Trophoblast cell (in vitro differentiated cells and primary cell): Measurements from ENCODE around the gene ANKRD18A.

Experiments
- DNase-seq, 2 donors: peaks; one replicate each; pipeline ENCODE4 v3.0.0-alpha.2; 2016
- H2AFZ ChIP-seq: 2 replicates; pipeline ENCODE4 v1.6.1; 2013; ENCODE audit warnings: low read length, moderate library complexity, mild to moderate bottlenecking; ENCODE audit not compliant: insufficient read depth, poor library complexity
- H2AK5ac ChIP-seq: 2 replicates; pipeline ENCODE4 v1.6.1; 2013; ENCODE audit warnings: mild to moderate bottlenecking, low read length
- H2BK120ac ChIP-seq: 2 replicates; pipeline ENCODE4 v1.6.1; 2013; ENCODE audit warnings: low read length, mild to moderate bottlenecking, moderate library complexity; ENCODE audit not compliant: insufficient read depth, poor library complexity
- H2BK12ac ChIP-seq: 2 replicates; pipeline ENCODE4 v1.6.1; 2013; ENCODE audit warnings: mild to moderate bottlenecking, low read length, moderate library complexity
- H2BK5ac ChIP-seq: 2 replicates; pipeline ENCODE4 v1.6.1; 2013; ENCODE audit warnings: low read length, low read depth, moderate library complexity, mild to moderate bottlenecking; ENCODE audit not compliant: poor library complexity
- H3K14ac ChIP-seq: 2 replicates; pipeline ENCODE4 v1.6.1; 2013; ENCODE audit warnings: mild to moderate bottlenecking, low read length
- H3K18ac ChIP-seq: 2 replicates; pipeline ENCODE4 v1.6.1; 2013; ENCODE audit warnings: mild to moderate bottlenecking, low read length
- H3K23ac ChIP-seq: 2 replicates; pipeline ENCODE4 v1.6.1; 2013; ENCODE audit warnings: low read length
- H3K27ac ChIP-seq: 2 replicates; pipeline ENCODE4 v1.5.1; 2013; ENCODE audit warnings: low read depth, mild to moderate bottlenecking, inconsistent platforms, low read length, moderate library complexity
- H3K27me3 ChIP-seq: 2 replicates; pipeline ENCODE4 v1.6.1; 2013; ENCODE audit warnings: inconsistent platforms, mild to moderate bottlenecking, low read length, moderate library complexity; ENCODE audit not compliant: insufficient read depth
- H3K36me3 ChIP-seq, 2 experiments: 1 replicate in 1 of 2; 2 replicates in 1 of 2; pipeline ENCODE4 v1.6.1; 2013; ENCODE audit warnings: low read length in 2 of 2, mild to moderate bottlenecking in 2 of 2, moderate library complexity in 1 of 2; ENCODE audit not compliant: insufficient read depth in 2 of 2, control insufficient read depth in 1 of 2
- H3K4ac ChIP-seq: 2 replicates; pipeline ENCODE4 v1.6.1; 2013; ENCODE audit warnings: low read depth, mild to moderate bottlenecking, low read length, moderate library complexity
- H3K4me1 ChIP-seq, 2 experiments: 1 replicate in 1 of 2; 2 replicates in 1 of 2; pipeline ENCODE4 v1.6.1; 2013; ENCODE audit warnings: low read length in 2 of 2, mild to moderate bottlenecking in 2 of 2, moderate library complexity in 1 of 2; ENCODE audit not compliant: insufficient read depth in 2 of 2, control insufficient read depth in 1 of 2
- H3K4me2 ChIP-seq: 2 replicates; pipeline ENCODE4 v1.6.1; 2013; ENCODE audit warnings: inconsistent platforms, mild to moderate bottlenecking, low read length, moderate library complexity
- H3K4me3 ChIP-seq: 2 replicates; pipeline ENCODE4 v1.5.1; 2013; ENCODE audit warnings: mild to moderate bottlenecking, low read depth, low read length, inconsistent platforms
- H3K79me1 ChIP-seq: one replicate; pipeline ENCODE4 v1.6.1; 2013; ENCODE audit warnings: low read length
- H3K79me2 ChIP-seq: 2 replicates; pipeline ENCODE4 v1.6.1; 2013; ENCODE audit warnings: low read length, mild to moderate bottlenecking; ENCODE audit not compliant: control insufficient read depth, insufficient read depth, poor library complexity
- H3K9ac ChIP-seq: 2 replicates; pipeline ENCODE4 v1.6.1; 2013; ENCODE audit warnings: mild to moderate bottlenecking, low read length
- H3K9me3 ChIP-seq: 2 replicates; pipeline ENCODE4 v1.6.1; 2013; ENCODE audit warnings: low read depth, mild to moderate bottlenecking, control low read depth, inconsistent platforms, low read length; ENCODE audit not compliant: insufficient read depth
- H4K12ac ChIP-seq: 2 replicates; pipeline ENCODE4 v1.6.1; 2013; ENCODE audit warnings: low read depth, mild to moderate bottlenecking, low read length, moderate library complexity
- H4K8ac ChIP-seq: 2 replicates; pipeline ENCODE4 v1.6.1; 2013; ENCODE audit warnings: low read depth, mild to moderate bottlenecking, low read length, moderate library complexity
- H4K91ac ChIP-seq: one replicate; pipeline ENCODE4 v1.6.1; 2013; ENCODE audit warnings: low read depth, mild to moderate bottlenecking, low read length, moderate library complexity
- WGBS: extraction: QIAGEN DNeasy Blood & Tissue Kit; methylation state at CpG from one replicate; pipeline ENCODE4 v1.1.7; 2013; ENCODE audit warnings: missing lambda C conversion rate; ENCODE audit not compliant: insufficient read length, insufficient coverage; ENCODE audit errors: extremely low coverage; 5-methylcytosine and 5-hydroxymethylcytosine counted together

ANKRD18A gene

DNA sequence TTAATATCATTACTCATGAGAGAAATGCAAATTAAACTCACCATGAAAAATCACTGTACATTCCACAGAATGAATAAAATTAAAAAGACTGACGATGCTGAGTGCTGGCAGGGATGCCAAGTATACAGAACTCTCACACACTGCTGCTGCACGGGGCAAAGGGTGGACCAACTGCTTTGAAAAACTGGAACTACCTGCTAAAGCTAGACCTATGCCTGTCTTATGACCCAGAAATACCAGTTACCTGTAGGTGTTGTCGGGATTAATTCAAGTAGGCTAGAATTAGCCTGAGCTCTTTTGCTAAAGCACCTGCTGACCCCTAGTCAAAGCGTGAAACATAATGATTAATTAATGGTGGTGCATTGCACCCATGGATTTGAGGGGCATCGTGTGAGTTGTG lies 36.5 kb upstream of the ANKRD18A start:
- WGBS, result no CpG with 5 or more reads among the region's 5 CpGs
- H2AFZ ChIP-seq, result no peak overlapping the region

DNA sequence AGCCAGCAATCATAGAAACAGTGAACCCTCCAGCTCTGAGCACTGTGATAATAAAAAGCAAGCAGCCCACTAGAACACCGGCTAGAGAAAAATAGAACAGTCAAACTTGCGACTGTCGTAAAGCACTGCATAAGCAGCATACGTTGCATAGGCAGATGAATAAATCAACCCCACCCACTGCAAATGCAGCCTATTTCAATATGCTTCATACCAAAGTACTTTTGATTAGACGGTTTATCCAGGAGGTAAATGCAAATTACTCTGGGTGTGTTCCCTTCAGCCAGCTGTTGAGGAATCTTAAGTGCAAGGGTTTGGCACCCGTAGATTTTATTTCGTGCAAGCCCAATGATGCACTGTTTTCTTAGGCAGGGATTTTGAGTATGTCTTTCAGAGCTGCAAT lies 32.1 kb upstream of the ANKRD18A start:
- no peak overlapping the region for H3K18ac ChIP-seq
- H3K9ac ChIP-seq, result no peak overlapping the region
- H4K12ac ChIP-seq, result no peak overlapping the region
- H3K4ac ChIP-seq, result no peak overlapping the region
- H2BK120ac ChIP-seq, result no peak overlapping the region
- no peaks in the 10 kb centered on the region for H3K9me3 ChIP-seq
- no peak overlapping the region for H2AFZ ChIP-seq
- H4K8ac ChIP-seq, result no peak overlapping the region
- H3K23ac ChIP-seq, result no peak overlapping the region
- no peak overlapping the region for H3K27ac ChIP-seq
- H3K36me3 ChIP-seq, result no peaks in the 10 kb centered on the region
- H3K27me3 ChIP-seq, result no peaks in the 10 kb centered on the region
- no peak overlapping the region for H3K4me3 ChIP-seq
- WGBS, result no CpG with 5 or more reads among the region's 7 CpGs
- H3K4me2 ChIP-seq, result no peak overlapping the region
- H2AK5ac ChIP-seq, result no peak overlapping the region
- no peak overlapping the region for H4K91ac ChIP-seq
- no peak overlapping the region for H2BK5ac ChIP-seq
- H3K79me1 ChIP-seq, result no peaks in the 10 kb centered on the region
- H3K14ac ChIP-seq, result no peak overlapping the region
- no peaks in the 10 kb centered on the region for H3K79me2 ChIP-seq
- H3K4me1 ChIP-seq, result no peaks in the 10 kb centered on the region
- no peak overlapping the region for H2BK12ac ChIP-seq
- no peak for DNase-seq

More for the DNA sequence above, 36.5 kb upstream of the ANKRD18A start:
- Histone ChIP-seq H3K27ac (no peak overlapping the region), H3K79me1 (no peaks in the 10 kb centered on the region), H2BK5ac (no peak overlapping the region), H3K23ac (no peak overlapping the region), H4K12ac (no peak overlapping the region), H3K36me3 (no peaks in the 10 kb centered on the region), H3K4ac (no peak overlapping the region), H2AK5ac (no peak overlapping the region), H3K18ac (no peak overlapping the region), H2BK12ac (no peak overlapping the region), H4K91ac (no peak overlapping the region), H3K27me3 (no peaks in the 10 kb centered on the region), H3K9me3 (no peaks in the 10 kb centered on the region), H3K79me2 (no peaks in the 10 kb centered on the region), H3K9ac (no peak overlapping the region), H3K4me3 (no peak overlapping the region), H3K4me2 (no peak overlapping the region), H3K4me1 (no peaks in the 10 kb centered on the region), H2BK120ac (no peak overlapping the region), H3K14ac (no peak overlapping the region), H4K8ac (no peak overlapping the region)
- no peak for DNase-seq

DNA sequence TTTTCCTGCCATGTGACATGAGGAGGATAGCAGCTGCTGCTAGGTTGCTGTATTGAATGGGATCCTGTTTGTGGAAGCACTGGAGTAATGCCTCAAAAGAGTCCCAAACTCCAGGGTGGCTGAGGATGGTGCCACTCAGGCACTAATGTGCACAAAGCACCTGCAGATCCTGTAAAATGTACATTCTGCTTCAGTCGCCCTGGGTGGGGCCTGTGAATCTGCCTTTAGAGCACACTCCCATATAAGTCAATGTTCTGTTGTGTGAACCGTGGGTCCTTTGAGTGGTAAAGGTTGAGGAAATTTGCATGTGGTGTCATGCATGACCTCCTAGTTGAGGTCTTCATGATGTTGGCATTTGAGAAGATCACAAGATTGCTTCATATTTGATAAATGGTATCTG lies 31.6 kb upstream of the ANKRD18A start:
- no peaks in the 10 kb centered on the region for H3K36me3 ChIP-seq

DNA sequence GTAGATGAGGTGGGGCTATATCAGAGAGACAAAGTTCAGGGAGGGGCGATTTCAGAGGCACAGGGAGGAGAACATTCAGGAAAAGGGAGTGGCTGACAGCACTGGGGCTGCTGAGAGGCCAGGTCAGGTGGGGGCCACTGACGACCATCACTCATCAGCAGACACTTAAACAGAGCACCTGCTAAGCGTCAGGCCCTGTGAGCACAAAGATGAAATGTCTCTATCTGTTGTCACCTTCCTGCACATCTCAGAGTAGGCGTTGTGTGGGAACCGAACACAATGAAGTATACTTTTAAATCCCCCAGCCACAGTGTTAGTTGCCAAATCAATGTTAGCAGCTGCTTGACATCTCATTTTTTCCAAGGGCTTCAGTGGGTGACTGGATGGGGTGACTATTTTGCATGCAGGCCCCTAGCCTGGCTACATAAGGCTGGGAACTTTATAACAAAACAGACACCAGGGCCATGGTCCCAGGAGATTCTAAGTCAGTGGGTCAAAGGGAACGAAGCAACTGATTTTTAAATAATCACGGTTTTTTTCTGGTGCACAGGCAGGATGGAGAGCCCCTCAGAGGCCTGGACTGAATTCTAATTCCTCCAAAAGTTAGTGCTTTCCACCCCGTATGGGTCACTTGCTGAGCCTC lies 31.1 kb upstream of the ANKRD18A start:
- Histone ChIP-seq H4K91ac (no peak overlapping the region), H3K27ac (no peak overlapping the region), H3K79me2 (no peaks in the 10 kb centered on the region), H2AK5ac (no peak overlapping the region), H3K4me3 (no peak overlapping the region), H4K8ac (no peak overlapping the region), H3K9ac (no peak overlapping the region), H3K4me2 (no peak overlapping the region), H3K9me3 (no peaks in the 10 kb centered on the region), H3K4me1 (no peaks in the 10 kb centered on the region), H3K79me1 (no peaks in the 10 kb centered on the region), H3K23ac (no peak overlapping the region), H3K18ac (no peak overlapping the region), H2BK5ac (no peak overlapping the region), H2BK12ac (no peak overlapping the region), H4K12ac (no peak overlapping the region), H2AFZ (no peak overlapping the region), H2BK120ac (no peak overlapping the region), H3K4ac (no peak overlapping the region), H3K14ac (no peak overlapping the region), H3K36me3 (no peaks in the 10 kb centered on the region), H3K27me3 (no peaks in the 10 kb centered on the region)
- no CpG with 5 or more reads among the region's 8 CpGs for WGBS
- no peak for DNase-seq

More for the DNA sequence above, 31.6 kb upstream of the ANKRD18A start:
- no CpG with 5 or more reads among the region's 2 CpGs for WGBS
- Histone ChIP-seq H2BK12ac (no peak overlapping the region), H4K8ac (no peak overlapping the region), H3K79me1 (no peaks in the 10 kb centered on the region), H4K12ac (no peak overlapping the region), H3K23ac (no peak overlapping the region), H3K4me1 (no peaks in the 10 kb centered on the region), H3K14ac (no peak overlapping the region), H4K91ac (no peak overlapping the region), H3K4ac (no peak overlapping the region), H3K9me3 (no peaks in the 10 kb centered on the region), H2AK5ac (no peak overlapping the region), H3K27me3 (no peaks in the 10 kb centered on the region), H3K18ac (no peak overlapping the region), H2BK5ac (no peak overlapping the region), H2BK120ac (no peak overlapping the region), H3K9ac (no peak overlapping the region), H3K4me3 (no peak overlapping the region), H3K79me2 (no peaks in the 10 kb centered on the region), H3K4me2 (no peak overlapping the region), H3K27ac (no peak overlapping the region), H2AFZ (no peak overlapping the region)
- DNase-seq, result no peak
